Panc1 (cell line): ENCODE data around the gene AUH. TPM values are rescaled to one million over a fixed set of nuclear protein-coding genes. Genes with fewer than 3 reads are reported as not detected.
"Not testable (repeated sequence)": the region's sequence is repeated elsewhere in the genome, so short reads cannot be mapped to it uniquely, and the experiment has no call there.

Source experiments
- ATAC-seq: fragments of 200-7000 bp; cut with Tn5 transposase; 2 replicates; pipeline ENCODE4 v1.9.1; 2020; ENCODE audit warnings: mild to moderate bottlenecking, moderate library complexity
- BruUV-seq: library from RNA; stranded (reverse); fragments of 400-500 nt; replicated peaks from 2 replicates; lab custom pipeline; 2021; lab: Mats Ljungman, UMichigan
- CTCF ChIA-PET: fragments of 300-600 bp; sonication (Branson Sonifier 250); formaldehyde crosslinking; loops from one replicate; lab custom pipeline; 2022; ENCODE audit warnings: antibody characterized with exemption; lab: Charles Lee
- POLR2A ChIA-PET: fragments of 300-600 bp; sonication (Branson Sonifier 250); formaldehyde crosslinking; loops from one replicate; lab custom pipeline; 2022; ENCODE audit warnings: antibody characterized with exemption; lab: Charles Lee
- DNase-seq: peaks from one replicate; pipeline ENCODE4 v3.0.0-alpha.2; 2010; ENCODE audit warnings: low read depth, low spot score
- H3K27ac ChIP-seq: 2 replicates; pipeline ENCODE4 v1.5.1; 2011; ENCODE audit warnings: mild to moderate bottlenecking, low read length, inconsistent platforms
- H3K27me3 ChIP-seq: fragments of 200-500 bp; sonication (Bioruptor generic); 2 replicates; pipeline ENCODE4 v1.6.0; 2014; ENCODE audit warnings: low read length, inconsistent platforms; ENCODE audit not compliant: control insufficient read depth, insufficient read depth
- H3K36me3 ChIP-seq: fragments of 200-500 bp; sonication (Bioruptor generic); 2 replicates; pipeline ENCODE4 v1.5.1; 2014; ENCODE audit warnings: inconsistent platforms, mild to moderate bottlenecking, low read length, moderate library complexity; ENCODE audit not compliant: control insufficient read depth, insufficient read depth
- H3K4me1 ChIP-seq: 2 replicates; pipeline ENCODE4 v1.5.1; 2011; ENCODE audit warnings: inconsistent platforms, mild to moderate bottlenecking, low read length, moderate library complexity; ENCODE audit not compliant: control insufficient read depth, insufficient read depth
- H3K4me3 ChIP-seq, 2 experiments: 2 replicates each; pipeline ENCODE4 v1.5.1; 2011 to 2012; ENCODE audit warnings: low read depth in 2 of 2, low read length in 2 of 2, mild to moderate bottlenecking in 2 of 2, inconsistent platforms in 1 of 2, moderate library complexity in 1 of 2
- H3K9me3 ChIP-seq: fragments of 200-500 bp; sonication (Bioruptor generic); 2 replicates; pipeline ENCODE4 v1.5.1; 2014; ENCODE audit warnings: low read depth, mild to moderate bottlenecking, inconsistent platforms, low read length, moderate library complexity; ENCODE audit not compliant: control insufficient read depth, insufficient read depth
- CTCF ChIP-seq: fragments of 450-650 bp; IDR thresholded peaks from 2 replicates; pipeline ENCODE4 v1.5.1; 2017; ENCODE audit warnings: mild to moderate bottlenecking
- POLR2AphosphoS5 ChIP-seq: IDR thresholded peaks from 2 replicates; pipeline ENCODE4 v1.6.1; 2012; ENCODE audit warnings: mild to moderate bottlenecking, low read depth, low read length, moderate library complexity
- REST ChIP-seq, 2 experiments: IDR thresholded peaks; 2 replicates each; pipeline ENCODE4 v1.6.1; 2011 to 2012; ENCODE audit warnings: low read depth in 2 of 2, control low read depth in 1 of 2, low read length in 1 of 2, mild to moderate bottlenecking in 1 of 2, moderate library complexity in 1 of 2; ENCODE audit not compliant: insufficient read depth in 1 of 2
- SIN3A ChIP-seq: IDR thresholded peaks from 2 replicates; pipeline ENCODE4 v1.6.1; 2012; ENCODE audit warnings: low read depth, mild to moderate bottlenecking, low read length, moderate library complexity, borderline replicate concordance; ENCODE audit not compliant: insufficient read depth
- TCF7L2 ChIP-seq: IDR thresholded peaks from 2 replicates; pipeline ENCODE4 v1.6.1; 2011; ENCODE audit warnings: mild to moderate bottlenecking, low read depth, low read length, inconsistent platforms
- in situ Hi-C: cut with HindIII; loops from 2 replicates; pipeline ENCODE4 v1.10.0; 2016; ENCODE audit warnings: low sequenced_read_pairs, low pct_unique_long_range_greater_than_20kb
- intact Hi-C: fragments of 100-400 bp; cut with micrococcal nuclease; formaldehyde crosslinking; loops from one replicate; pipeline ENCODE4 v1.10.0; 2022; ENCODE audit not compliant: unreplicated experiment
- total RNA-seq: library from RNA; stranded (reverse); gene quantifications from one replicate; pipeline ENCODE4 v1.2.1, GENCODE V29; 2021; ENCODE audit not compliant: unreplicated experiment

The AUH gene
- total RNA-seq, 1 experiment from 2014 or later, result 7.7 TPM

GRCh38 chr9:91391412-91391811 is 29.7 kb upstream of the AUH start:
- Histone ChIP-seq H3K27ac (no peak overlapping the region), H3K4me1 (no peaks in the 10 kb centered on the region), H3K4me3 (no peak overlapping the region), H3K27me3 (no peaks in the 10 kb centered on the region), H3K9me3 (no peaks in the 10 kb centered on the region), H3K36me3 (no peaks in the 10 kb centered on the region)
- in situ Hi-C loops, result no loop called here
- no TSS peak for BruUV-seq
- TF ChIP-seq POLR2AphosphoS5 (no peak), CTCF (no peak), TCF7L2 (no peak), SIN3A (no peak), REST (IDR thresholded peaks at IDR 0.05; ENCODE audit: insufficient read depth in 1 of 2, low read depth in 2 of 2, low read length in 1 of 2) (no peak)
- ChIA-PET POLR2A (no interaction called here), CTCF (no interaction called here)
- ATAC-seq (no peak), DNase-seq (no peak)
- intact Hi-C loops, result no loop called here

GRCh38 chr9:91389686-91390085 is 28.0 kb upstream of the AUH start:
- H3K9me3 ChIP-seq, POLR2A ChIA-PET, H3K27me3 ChIP-seq, H3K27ac ChIP-seq, H3K4me3 ChIP-seq, DNase-seq, intact Hi-C loops, BruUV-seq, in situ Hi-C loops, ATAC-seq, H3K4me1 ChIP-seq, CTCF ChIA-PET, H3K36me3 ChIP-seq: not testable (repeated sequence)

GRCh38 chr9:91386765-91387164 is 25.0 kb upstream of the AUH start:
- Histone ChIP-seq H3K27ac (no peak overlapping the region), H3K4me1 (no peaks in the 10 kb centered on the region), H3K27me3 (no peaks in the 10 kb centered on the region), H3K36me3 (no peaks in the 10 kb centered on the region), H3K9me3 (no peaks in the 10 kb centered on the region), H3K4me3 (no peak overlapping the region)
- TF ChIP-seq SIN3A (no peak), TCF7L2 (no peak), REST (IDR thresholded peaks at IDR 0.05; ENCODE audit: insufficient read depth in 1 of 2, low read depth in 2 of 2, low read length in 1 of 2) (no peak), CTCF (no peak), POLR2AphosphoS5 (no peak)
- ChIA-PET CTCF (no interaction called here), POLR2A (no interaction called here)
- ATAC-seq, result no peak
- intact Hi-C loops (no loop called here), in situ Hi-C loops (no loop called here)
- DNase-seq, result no peak
- no TSS peak for BruUV-seq
